ENCODE results near the gene RTN4. TPM values are rescaled to one million over a fixed set of nuclear protein-coding genes. Genes with fewer than 3 reads are reported as not detected.

The RTN4 gene
- total RNA-seq, 1 donor from 2014 or later, result 414 TPM

DNA sequence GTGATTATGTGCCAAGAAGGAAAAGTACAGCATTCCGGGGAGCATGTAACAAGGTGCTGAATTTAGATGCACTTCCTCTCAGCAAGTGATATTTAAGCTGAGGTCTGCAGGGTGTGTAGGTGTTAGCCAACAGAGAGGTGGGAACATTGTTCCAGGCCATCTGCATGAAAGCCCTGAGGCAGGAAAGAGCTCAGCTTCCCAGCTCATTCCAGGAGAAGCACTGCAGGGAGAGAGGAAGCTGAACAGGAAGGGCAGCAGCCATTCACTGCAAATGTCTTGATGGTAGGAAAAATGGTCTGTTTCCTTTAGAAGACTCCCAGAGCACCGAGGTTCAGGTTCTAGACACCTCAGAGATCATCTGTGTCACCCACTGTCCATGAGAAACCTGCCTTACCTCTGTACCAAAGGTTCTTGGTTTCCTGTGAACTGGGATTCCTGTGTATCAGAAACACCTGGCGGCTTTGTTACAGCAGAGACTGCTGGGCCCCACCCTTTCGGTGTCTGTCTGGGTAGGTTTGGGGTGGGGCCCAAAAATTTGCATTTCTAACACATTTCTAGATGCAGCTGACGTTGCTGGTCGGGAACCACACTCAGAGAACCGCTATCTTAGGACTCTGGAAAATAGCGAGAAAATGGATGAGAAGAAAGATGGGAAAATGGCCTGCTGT lies 84.0 kb downstream of the RTN4 start:
- H3K9ac ChIP-seq (ENCODE audit: low read depth in 1 of 3, low read length in 3 of 3), result no peak overlapping the region
- H3K4me1 ChIP-seq (ENCODE audit: control insufficient read depth in 3 of 3, insufficient read depth in 3 of 3, low read length in 3 of 3), result peaks cover 42 to 62% (median 59%) of the 10 kb centered on the region in 3 donors
- no peak overlapping the region for H3K27ac ChIP-seq (ENCODE audit: low read depth, low read length)
- no peaks in the 10 kb centered on the region for H3K27me3 ChIP-seq (ENCODE audit: control insufficient read depth in 3 of 3, insufficient read depth in 3 of 3, low read length in 3 of 3)
- no peaks in the 10 kb centered on the region for H3K9me3 ChIP-seq (ENCODE audit: control insufficient read depth in 3 of 3, low read length in 3 of 3)
- peak overlapping the region in 1 of 3 donors; percentile 1 for H3K4me3 ChIP-seq (ENCODE audit: low read length in 3 of 3)
- H3K36me3 ChIP-seq (ENCODE audit: control insufficient read depth in 3 of 3, insufficient read depth in 3 of 3, low read length in 3 of 3), result peaks cover 0 to 14% (median 8%) of the 10 kb centered on the region in 3 donors

GRCh38 chr2:54965425-54965824 lies 84.8 kb downstream of the RTN4 start:
- Histone ChIP-seq H3K4me1 (ENCODE audit: control insufficient read depth in 3 of 3, insufficient read depth in 3 of 3, low read length in 3 of 3) (peaks cover 42 to 53% (median 50%) of the 10 kb centered on the region in 3 donors), H3K9ac (ENCODE audit: low read depth in 1 of 3, low read length in 3 of 3) (no peak overlapping the region), H3K27me3 (ENCODE audit: control insufficient read depth in 3 of 3, insufficient read depth in 3 of 3, low read length in 3 of 3) (no peaks in the 10 kb centered on the region), H3K36me3 (ENCODE audit: control insufficient read depth in 3 of 3, insufficient read depth in 3 of 3, low read length in 3 of 3) (peaks cover 0 to 7% (median 3%) of the 10 kb centered on the region in 3 donors), H3K4me3 (ENCODE audit: low read length in 3 of 3) (no peak overlapping the region), H3K27ac (ENCODE audit: low read depth, low read length) (no peak overlapping the region), H3K9me3 (ENCODE audit: control insufficient read depth in 3 of 3, low read length in 3 of 3) (no peaks in the 10 kb centered on the region)

DNA sequence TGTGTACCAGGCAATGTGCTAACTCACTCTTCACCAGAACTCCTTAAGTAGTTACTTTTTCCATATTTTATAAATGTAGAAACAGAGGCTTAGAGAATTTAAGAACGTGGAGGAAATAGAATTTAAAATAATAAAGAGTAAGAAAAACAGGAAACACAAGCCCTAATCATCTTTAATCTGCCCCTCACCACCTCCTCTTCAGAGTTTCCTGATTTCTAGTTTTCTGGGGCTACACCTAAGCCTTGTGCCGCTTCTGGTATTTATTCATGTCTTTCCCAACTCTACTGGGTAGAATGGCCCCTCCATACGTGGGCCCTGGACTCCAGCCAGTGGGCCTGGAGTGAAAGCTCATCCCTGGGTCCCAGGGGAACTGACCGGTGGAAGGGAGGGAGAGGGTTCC lies 85.4 kb downstream of the RTN4 start:
- H3K36me3 ChIP-seq (ENCODE audit: control insufficient read depth in 3 of 3, insufficient read depth in 3 of 3, low read length in 3 of 3), result peaks cover 0 to 3% (median 3%) of the 10 kb centered on the region in 3 donors
- H3K27ac ChIP-seq (ENCODE audit: low read depth, low read length), result no peak overlapping the region
- no peak overlapping the region for H3K4me3 ChIP-seq (ENCODE audit: low read length in 3 of 3)
- H3K9me3 ChIP-seq (ENCODE audit: control insufficient read depth in 3 of 3, low read length in 3 of 3), result no peaks in the 10 kb centered on the region
- peaks cover 37 to 48% (median 47%) of the 10 kb centered on the region in 3 donors for H3K4me1 ChIP-seq (ENCODE audit: control insufficient read depth in 3 of 3, insufficient read depth in 3 of 3, low read length in 3 of 3)
- no peak overlapping the region for H3K9ac ChIP-seq (ENCODE audit: low read depth in 1 of 3, low read length in 3 of 3)
- no peaks in the 10 kb centered on the region for H3K27me3 ChIP-seq (ENCODE audit: control insufficient read depth in 3 of 3, insufficient read depth in 3 of 3, low read length in 3 of 3)

DNA sequence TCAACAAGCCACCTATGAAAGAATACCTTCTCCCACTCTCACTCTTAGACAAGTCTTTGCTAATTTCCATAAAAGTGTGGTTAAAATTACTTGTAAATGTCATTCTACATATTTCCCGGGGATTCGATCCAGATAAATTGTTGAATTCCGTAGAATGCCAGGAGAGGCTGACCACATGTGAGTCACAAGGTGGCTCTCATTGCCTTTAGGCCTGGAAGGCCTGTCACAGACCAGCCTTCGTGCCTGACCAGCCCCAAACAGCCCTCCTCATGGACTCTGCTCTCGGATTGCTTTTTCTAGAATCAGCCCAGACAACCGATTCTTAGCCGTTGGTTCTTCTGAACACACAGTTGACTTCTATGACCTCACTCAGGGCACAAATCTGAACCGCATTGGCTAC lies 86.0 kb downstream of the RTN4 start:
- H3K9ac ChIP-seq (ENCODE audit: low read depth in 1 of 3, low read length in 3 of 3), result no peak overlapping the region
- no peak overlapping the region for H3K4me3 ChIP-seq (ENCODE audit: low read length in 3 of 3)
- peaks cover 0 to 3% (median 0%) of the 10 kb centered on the region in 3 donors for H3K36me3 ChIP-seq (ENCODE audit: control insufficient read depth in 3 of 3, insufficient read depth in 3 of 3, low read length in 3 of 3)
- H3K27me3 ChIP-seq (ENCODE audit: control insufficient read depth in 3 of 3, insufficient read depth in 3 of 3, low read length in 3 of 3), result no peaks in the 10 kb centered on the region
- H3K27ac ChIP-seq (ENCODE audit: low read depth, low read length), result no peak overlapping the region
- H3K4me1 ChIP-seq (ENCODE audit: control insufficient read depth in 3 of 3, insufficient read depth in 3 of 3, low read length in 3 of 3), result peaks cover 32 to 42% (median 41%) of the 10 kb centered on the region in 3 donors
- no peaks in the 10 kb centered on the region for H3K9me3 ChIP-seq (ENCODE audit: control insufficient read depth in 3 of 3, low read length in 3 of 3)

GRCh38 chr2:54963476-54963875 lies 86.8 kb downstream of the RTN4 start:
- H3K36me3 ChIP-seq (ENCODE audit: control insufficient read depth in 3 of 3, insufficient read depth in 3 of 3, low read length in 3 of 3), result peaks cover 0 to 3% (median 0%) of the 10 kb centered on the region in 3 donors
- H3K27me3 ChIP-seq (ENCODE audit: control insufficient read depth in 3 of 3, insufficient read depth in 3 of 3, low read length in 3 of 3), result no peaks in the 10 kb centered on the region
- no peak overlapping the region for H3K27ac ChIP-seq (ENCODE audit: low read depth, low read length)
- no peaks in the 10 kb centered on the region for H3K9me3 ChIP-seq (ENCODE audit: control insufficient read depth in 3 of 3, low read length in 3 of 3)
- H3K4me1 ChIP-seq (ENCODE audit: control insufficient read depth in 3 of 3, insufficient read depth in 3 of 3, low read length in 3 of 3), result peaks cover 24 to 34% (median 33%) of the 10 kb centered on the region in 3 donors
- no peak overlapping the region for H3K9ac ChIP-seq (ENCODE audit: low read depth in 1 of 3, low read length in 3 of 3)
- H3K4me3 ChIP-seq (ENCODE audit: low read length in 3 of 3), result no peak overlapping the region

DNA sequence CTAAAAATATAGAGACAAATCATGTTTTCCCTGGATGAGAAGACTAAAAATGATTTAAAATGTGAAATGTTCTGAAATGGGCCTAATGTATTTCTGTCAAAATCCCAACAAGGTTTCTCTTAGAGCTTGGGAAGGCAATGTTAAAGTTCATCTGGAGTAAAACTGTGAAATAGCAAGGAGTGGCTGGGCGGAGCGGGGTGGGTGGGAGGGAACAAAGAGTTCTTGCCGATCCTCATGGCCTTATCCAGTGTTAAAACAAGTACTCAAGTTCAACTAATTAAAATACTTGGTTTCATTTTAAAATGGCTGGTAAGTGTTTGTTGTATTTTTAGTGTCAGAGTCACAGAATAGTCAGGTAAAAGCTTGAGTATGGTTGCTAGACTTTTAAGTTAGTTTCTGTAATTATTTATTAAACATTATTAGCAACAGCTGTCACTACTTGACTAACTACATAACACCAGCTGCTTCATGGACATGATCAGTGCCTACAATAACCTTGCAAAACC lies 87.3 kb downstream of the RTN4 start:
- Histone ChIP-seq H3K4me1 (ENCODE audit: control insufficient read depth in 3 of 3, insufficient read depth in 3 of 3, low read length in 3 of 3) (peaks cover 19 to 30% (median 28%) of the 10 kb centered on the region in 3 donors), H3K27me3 (ENCODE audit: control insufficient read depth in 3 of 3, insufficient read depth in 3 of 3, low read length in 3 of 3) (no peaks in the 10 kb centered on the region), H3K9ac (ENCODE audit: low read depth in 1 of 3, low read length in 3 of 3) (no peak overlapping the region), H3K4me3 (ENCODE audit: low read length in 3 of 3) (no peak overlapping the region), H3K36me3 (ENCODE audit: control insufficient read depth in 3 of 3, insufficient read depth in 3 of 3, low read length in 3 of 3) (peaks cover 0 to 3% (median 0%) of the 10 kb centered on the region in 3 donors), H3K27ac (ENCODE audit: low read depth, low read length) (no peak overlapping the region), H3K9me3 (ENCODE audit: control insufficient read depth in 3 of 3, low read length in 3 of 3) (no peaks in the 10 kb centered on the region)

DNA sequence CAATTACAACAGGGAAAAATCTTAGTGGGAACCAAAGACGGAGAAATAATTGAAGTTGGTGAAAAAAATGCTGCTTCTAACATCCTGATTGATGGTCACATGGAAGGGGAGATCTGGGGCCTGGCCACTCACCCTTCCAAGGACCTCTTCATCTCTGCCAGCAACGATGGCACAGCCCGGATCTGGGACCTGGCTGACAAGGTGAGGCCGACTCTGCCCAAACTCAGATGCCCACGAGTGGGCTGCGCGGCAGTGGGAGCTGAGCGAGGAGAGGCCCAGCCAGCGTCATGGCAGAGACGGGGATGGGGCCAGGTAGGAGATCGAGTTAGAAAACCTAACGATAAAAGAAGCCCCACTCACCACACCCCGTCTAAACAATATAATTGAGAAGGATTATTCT lies 87.7 kb downstream of the RTN4 start:
- Histone ChIP-seq H3K36me3 (ENCODE audit: control insufficient read depth in 3 of 3, insufficient read depth in 3 of 3, low read length in 3 of 3) (peaks cover 0 to 3% (median 0%) of the 10 kb centered on the region in 3 donors), H3K9me3 (ENCODE audit: control insufficient read depth in 3 of 3, low read length in 3 of 3) (no peaks in the 10 kb centered on the region), H3K4me3 (ENCODE audit: low read length in 3 of 3) (no peak overlapping the region), H3K27me3 (ENCODE audit: control insufficient read depth in 3 of 3, insufficient read depth in 3 of 3, low read length in 3 of 3) (no peaks in the 10 kb centered on the region), H3K4me1 (ENCODE audit: control insufficient read depth in 3 of 3, insufficient read depth in 3 of 3, low read length in 3 of 3) (peaks cover 14 to 25% (median 24%) of the 10 kb centered on the region in 3 donors), H3K27ac (ENCODE audit: low read depth, low read length) (no peak overlapping the region), H3K9ac (ENCODE audit: low read depth in 1 of 3, low read length in 3 of 3) (no peak overlapping the region)

- no peaks in the 10 kb centered on the region for H3K27me3 ChIP-seq (ENCODE audit: control insufficient read depth in 3 of 3, insufficient read depth in 3 of 3, low read length in 3 of 3)
- no peaks in the 10 kb centered on the region for H3K36me3 ChIP-seq (ENCODE audit: control insufficient read depth in 3 of 3, insufficient read depth in 3 of 3, low read length in 3 of 3)
- H3K4me3 ChIP-seq (ENCODE audit: low read length in 3 of 3), result no peak overlapping the region
These were observed 90.1 kb downstream of the RTN4 start for GRCh38 chr2:54960164-54960563.

DNA sequence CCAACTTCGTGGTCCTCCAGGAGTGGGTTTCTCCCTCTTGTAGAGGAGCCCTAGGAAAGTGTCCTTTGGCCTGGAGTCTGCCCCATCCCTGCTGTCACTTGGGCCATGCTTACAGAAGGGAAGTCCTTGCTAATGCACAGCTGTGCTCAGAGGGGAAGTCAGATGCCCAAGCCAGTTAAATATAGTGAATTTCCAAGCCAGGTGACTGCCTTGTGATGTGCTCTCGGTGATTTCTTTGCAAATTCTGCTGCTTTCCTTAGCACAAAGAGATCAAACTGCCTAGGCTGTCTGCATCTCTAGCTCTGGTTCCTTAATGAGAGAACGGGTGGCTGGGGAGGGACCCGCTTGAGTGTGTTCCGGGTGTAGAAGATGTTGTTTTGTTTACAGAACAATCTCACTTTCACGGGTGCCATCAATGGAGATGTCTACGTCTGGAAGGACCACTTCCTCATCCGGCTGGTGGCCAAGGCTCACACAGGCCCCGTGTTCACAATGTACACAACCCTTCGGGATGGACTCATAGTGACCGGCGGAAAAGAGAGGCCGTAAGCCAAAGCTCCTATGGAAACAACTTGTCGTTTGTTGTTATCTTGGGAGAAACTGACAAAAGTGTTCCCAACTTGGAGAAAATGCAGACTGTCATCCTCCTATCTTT lies 91.4 kb downstream of the RTN4 start:
- Histone ChIP-seq H3K36me3 (ENCODE audit: control insufficient read depth in 3 of 3, insufficient read depth in 3 of 3, low read length in 3 of 3) (no peaks in the 10 kb centered on the region), H3K4me3 (ENCODE audit: low read length in 3 of 3) (no peak overlapping the region), H3K27me3 (ENCODE audit: control insufficient read depth in 3 of 3, insufficient read depth in 3 of 3, low read length in 3 of 3) (no peaks in the 10 kb centered on the region), H3K9ac (ENCODE audit: low read depth in 1 of 3, low read length in 3 of 3) (no peak overlapping the region), H3K4me1 (ENCODE audit: control insufficient read depth in 3 of 3, insufficient read depth in 3 of 3, low read length in 3 of 3) (peaks cover 2 to 13% (median 7%) of the 10 kb centered on the region in 3 donors), H3K27ac (ENCODE audit: low read depth, low read length) (no peak overlapping the region), H3K9me3 (ENCODE audit: control insufficient read depth in 3 of 3, low read length in 3 of 3) (no peaks in the 10 kb centered on the region)

More at GRCh38 chr2:54960164-54960563, 90.1 kb downstream of the RTN4 start:
- H3K9me3 ChIP-seq (ENCODE audit: control insufficient read depth in 3 of 3, low read length in 3 of 3), result no peaks in the 10 kb centered on the region
- H3K27ac ChIP-seq (ENCODE audit: low read depth, low read length), result no peak overlapping the region
- H3K9ac ChIP-seq (ENCODE audit: low read depth in 1 of 3, low read length in 3 of 3), result no peak overlapping the region
- peaks cover 6 to 14% (median 9%) of the 10 kb centered on the region in 3 donors for H3K4me1 ChIP-seq (ENCODE audit: control insufficient read depth in 3 of 3, insufficient read depth in 3 of 3, low read length in 3 of 3)

Measured in skeletal muscle tissue (tissue), 4 donors.